Stimulated activated CD4-positive, alpha-beta T cell treated with anti-CD3 and anti-CD28 coated beads, Interleukin-1b, Interleukin-23, amount 100 ng/mL, for 1 hour (primary cell): Measurements from ENCODE around the gene GPRASP3.
"Not testable (repeated sequence)": the region's sequence is repeated elsewhere in the genome, so short reads cannot be mapped to it uniquely, and the experiment has no call there.

Experiments
- DNase-seq, 2 donors: peaks; one replicate each; pipeline ENCODE4 v3.0.0-alpha.2; 2020; ENCODE audit warnings: low read depth in 2 of 2

The GPRASP3 gene, protein sequence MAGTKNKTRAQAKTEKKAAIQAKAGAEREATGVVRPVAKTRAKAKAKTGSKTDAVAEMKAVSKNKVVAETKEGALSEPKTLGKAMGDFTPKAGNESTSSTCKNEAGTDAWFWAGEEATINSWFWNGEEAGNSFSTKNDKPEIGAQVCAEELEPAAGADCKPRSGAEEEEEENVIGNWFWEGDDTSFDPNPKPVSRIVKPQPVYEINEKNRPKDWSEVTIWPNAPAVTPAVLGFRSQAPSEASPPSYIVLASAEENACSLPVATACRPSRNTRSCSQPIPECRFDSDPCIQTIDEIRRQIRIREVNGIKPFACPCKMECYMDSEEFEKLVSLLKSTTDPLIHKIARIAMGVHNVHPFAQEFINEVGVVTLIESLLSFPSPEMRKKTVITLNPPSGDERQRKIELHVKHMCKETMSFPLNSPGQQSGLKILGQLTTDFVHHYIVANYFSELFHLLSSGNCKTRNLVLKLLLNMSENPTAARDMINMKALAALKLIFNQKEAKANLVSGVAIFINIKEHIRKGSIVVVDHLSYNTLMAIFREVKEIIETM

DNA sequence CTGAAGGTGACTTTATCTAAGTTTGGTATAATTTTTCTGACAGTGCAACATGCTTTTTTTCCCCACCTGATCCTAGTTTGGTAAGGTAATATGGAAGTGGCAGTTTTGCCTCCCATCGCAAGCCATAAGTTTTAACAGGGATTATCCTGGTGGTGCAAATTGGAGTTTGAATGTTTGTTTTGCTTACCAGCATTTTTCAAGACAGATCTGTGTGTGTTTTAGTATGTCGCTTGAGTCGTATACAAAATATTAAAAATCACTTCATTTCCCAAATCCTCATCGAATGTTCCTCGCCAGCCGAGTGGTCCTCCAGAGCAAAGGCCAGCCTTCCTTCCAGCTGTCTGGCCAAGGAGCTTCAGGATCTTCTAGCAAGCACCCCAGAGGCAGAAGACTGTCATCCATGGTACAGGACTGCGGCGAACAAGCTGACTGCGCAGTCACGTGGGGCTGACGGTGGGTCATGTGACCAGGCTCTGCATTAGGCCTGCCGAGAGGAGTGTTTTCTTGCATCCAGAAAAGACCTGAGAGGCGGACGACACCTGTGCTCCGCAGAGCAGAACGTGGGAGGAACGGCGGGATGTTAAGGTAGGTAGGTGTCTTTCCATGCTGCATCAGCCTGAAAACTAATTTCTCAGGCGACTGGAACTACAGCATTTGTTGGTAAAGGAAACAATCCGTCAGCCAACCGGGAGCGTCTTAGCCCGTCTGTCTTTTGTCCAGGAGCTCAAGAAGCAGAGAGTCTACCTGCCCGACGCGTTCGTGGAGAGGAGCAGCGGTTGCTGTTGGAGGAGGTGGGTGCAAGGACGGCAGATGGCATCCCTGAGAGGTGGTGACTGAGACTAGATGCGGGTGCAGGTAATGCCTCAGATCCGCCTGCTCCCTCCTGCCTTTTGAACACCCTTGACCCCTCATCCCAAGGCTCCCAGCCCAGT lies at the start of gene GPRASP3:
Gene GPRASP3 (plus strand): TSS at position 507 of the 932 bp plus-strand sequence. CDS start 28,253 bp downstream, outside the sequence.
- DNase-seq, result peak; percentile 12 to 32

DNA sequence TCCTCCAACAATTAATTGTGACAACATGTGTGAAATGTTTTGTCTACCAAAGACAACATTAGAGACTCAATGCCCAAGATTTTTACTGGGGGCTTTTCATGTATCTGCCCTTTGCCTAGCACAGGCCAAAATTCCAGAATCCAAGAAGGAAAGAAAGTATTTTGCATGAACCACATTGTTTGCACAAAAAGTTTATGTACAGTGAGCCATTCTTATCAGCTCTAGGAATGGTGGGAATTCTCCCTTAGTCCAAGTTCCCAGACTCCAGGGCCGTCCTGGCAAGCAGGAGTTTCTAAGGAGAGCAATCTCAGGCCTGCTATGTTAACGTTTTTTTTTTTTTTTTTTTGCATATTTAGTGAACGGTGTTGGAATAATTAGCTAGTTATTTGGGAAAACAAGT lies 47.7 kb upstream of the GPRASP3 start:
- no peak for DNase-seq

DNA sequence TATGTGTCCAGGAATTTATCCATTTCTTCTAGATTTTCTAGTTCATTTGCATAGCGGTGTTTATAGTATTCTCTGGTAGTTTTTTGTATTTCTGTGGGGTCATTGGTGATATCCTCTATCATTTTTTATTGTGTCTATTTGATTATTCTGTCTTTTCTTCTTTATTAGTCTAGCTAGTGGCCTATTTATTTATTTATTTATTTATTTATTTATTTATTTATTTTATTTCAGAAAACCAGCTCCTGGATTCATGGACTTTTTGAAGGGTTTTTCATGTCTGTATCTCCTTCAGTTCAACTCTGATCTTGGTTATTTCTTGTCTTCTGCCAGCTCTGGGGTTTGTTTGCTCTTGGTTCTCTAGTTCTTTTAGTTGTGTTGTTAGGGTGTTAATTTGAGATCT lies 43.1 kb upstream of the GPRASP3 start:
- DNase-seq, result not testable (repeated sequence)

DNA sequence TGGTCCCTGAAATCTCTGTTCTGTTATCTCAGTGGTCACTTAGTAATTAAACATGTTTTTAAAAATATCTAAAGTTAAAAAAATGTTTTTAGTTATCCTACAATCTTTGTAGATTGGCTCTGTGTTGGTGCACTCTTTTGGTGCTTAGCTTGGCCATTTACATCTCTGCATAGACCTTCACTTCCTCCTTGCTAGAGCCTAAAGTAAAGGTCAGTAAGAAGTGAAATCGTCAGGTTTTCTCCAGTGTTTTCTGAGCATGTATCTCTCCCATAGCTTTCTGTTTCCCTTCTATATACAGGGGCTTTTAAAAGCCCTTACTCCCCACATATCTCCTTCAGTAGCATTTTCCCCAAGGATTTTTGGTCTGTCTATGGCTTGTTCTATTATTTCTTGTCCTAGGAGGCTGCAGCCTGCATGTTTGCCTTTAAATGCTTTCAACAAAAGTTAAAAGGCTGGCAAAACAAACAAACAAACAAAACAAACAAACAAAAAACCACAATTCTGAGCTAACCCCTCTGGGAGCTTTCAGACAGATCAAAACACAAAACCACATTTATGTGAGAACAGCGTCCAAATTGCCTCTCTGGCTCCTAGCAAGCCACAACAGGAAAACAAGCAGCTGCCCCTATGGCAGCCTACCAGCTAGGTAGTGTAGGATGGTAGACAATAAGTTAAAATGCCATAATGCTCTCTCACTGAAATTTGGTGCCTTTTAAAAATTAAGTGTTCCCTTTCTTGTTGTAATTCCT lies 35.6 kb upstream of the GPRASP3 start:
- DNase-seq, result no peak

DNA sequence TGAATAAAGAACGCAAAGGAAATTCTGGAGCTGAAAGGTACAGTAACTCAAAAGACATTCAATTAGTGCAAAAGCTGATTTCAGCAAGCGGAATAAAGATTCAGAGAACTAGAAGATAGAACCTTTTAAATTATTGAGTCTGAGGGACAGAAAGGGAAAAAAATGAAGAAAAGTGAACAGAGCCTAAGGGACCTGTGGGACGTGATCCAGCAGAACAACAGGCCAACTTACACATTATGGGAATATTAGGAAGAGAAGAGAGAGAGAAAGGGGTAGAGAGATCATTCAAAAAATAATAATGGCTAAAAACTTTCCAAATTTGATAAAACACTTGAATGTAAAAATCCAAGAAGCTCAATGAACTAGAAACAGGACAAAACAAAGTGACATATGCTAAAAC lies 25.8 kb upstream of the GPRASP3 start:
- no peak for DNase-seq

DNA sequence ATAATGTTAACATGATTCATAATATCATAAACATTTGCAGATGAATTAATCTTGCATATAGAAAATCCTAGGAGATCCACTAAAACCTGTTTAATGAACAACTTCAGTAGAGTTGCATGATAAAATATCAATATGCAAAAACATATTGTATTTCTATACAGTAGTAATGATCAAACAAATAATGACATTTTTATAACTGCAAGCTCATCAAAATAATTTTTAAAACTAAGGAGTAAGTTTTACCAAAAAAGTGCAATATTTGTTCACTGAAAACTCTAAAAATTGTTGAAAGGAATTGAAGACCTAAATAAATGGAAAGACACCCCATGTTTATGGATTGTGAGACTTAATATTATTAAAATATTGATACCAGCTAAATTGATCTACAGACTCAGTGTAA lies 24.2 kb upstream of the GPRASP3 start:
- no peak for DNase-seq

DNA sequence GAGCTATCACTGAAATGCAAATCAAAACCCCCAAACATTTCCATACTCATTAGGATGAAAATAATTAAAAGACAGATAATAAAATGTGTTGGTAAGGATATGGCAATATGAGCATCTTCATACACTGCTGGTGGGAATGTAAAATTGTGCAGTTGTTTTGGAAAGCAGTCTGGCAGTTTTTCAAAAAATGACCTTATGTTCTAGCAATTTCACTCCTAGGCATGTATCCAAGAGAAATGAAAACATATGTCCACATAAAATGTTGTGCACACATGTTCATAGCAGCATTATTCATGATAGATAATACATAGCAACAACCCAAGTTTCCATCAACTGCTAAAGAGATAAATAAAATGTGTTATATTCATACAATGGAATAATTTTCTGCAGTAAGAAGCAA lies 23.0 kb upstream of the GPRASP3 start:
- no peak for DNase-seq

DNA sequence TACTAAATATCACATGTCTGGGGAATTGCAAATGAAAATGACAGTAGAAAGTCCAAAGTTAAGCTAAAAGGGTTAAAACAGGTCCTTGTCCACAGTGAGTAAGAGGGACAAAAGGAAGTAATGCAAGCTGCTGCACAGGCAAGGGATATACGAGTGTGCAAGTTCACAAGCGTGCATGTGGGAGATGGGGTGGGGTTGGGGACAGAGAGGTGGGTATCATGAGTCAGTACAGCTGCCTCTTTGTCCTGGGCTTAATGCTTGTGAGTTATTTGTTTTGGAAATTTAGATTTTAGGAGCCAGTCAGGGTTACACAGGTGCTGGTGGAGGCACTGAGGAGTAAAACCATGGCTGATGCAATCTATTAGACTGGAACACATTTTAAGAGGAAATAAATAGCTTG lies 11.6 kb upstream of the GPRASP3 start:
- DNase-seq, result no peak

DNA sequence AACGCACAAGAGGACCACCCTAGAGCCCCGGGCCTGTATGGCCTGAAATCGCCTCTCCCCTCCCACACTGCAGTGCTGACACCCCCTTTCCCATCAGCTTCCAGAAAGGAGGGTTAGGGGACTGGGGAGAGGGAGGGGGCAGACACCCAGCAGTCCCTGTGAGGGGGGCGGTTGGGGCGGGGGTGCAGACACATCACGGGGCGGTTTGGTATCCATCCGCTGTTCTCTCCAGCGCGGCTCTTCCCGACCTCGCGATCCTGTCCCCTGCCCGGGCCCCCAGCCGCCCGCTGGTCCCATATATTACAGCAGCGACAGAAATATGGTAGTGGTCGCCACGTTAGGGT lies 8.7 kb upstream of the GPRASP3 start:
- no peak for DNase-seq

DNA sequence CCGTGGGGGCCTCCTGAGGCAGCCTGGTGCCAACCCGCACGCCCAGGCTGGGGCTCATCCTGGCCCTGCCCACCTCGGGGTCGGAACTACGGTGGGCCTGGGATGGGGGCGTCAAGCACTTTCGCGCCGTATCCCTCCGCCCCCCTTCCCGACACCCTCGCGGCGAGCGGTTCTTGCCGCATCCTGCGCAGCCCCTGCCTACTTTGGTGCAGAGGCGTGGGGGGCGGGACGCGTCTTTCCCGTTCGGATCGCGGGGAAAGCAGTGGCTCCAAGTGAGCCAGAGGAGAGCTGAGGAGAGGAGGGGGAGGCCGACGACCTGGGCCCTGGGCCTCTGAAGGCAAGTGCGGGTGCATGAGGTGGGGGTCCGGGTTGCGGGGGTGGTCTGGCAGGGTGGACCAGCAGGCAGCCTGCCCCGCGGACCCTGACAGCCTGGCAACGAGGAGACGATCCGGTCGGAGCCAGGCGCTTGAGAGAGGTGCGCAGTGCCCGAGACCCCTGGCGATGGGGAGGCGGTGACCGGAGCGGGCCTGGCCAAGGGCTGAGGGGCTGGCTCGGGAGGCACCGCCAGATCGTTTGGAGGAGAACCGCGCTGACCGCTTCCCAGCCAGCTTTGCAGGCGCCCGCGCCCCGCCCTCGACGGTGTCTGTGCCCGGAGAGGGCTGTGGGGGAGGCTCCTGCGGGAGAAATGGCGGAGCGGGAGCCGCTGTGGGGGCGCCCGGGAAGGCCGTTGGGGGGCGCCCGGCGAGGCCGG lies 8.2 kb upstream of the GPRASP3 start, which contains the start of gene GPRASP2:
Gene GPRASP2 (plus strand): TSS at position 233 of the 751 bp plus-strand sequence. CDS start 2,422 bp downstream, outside the sequence.
- DNase-seq, result no peak

DNA sequence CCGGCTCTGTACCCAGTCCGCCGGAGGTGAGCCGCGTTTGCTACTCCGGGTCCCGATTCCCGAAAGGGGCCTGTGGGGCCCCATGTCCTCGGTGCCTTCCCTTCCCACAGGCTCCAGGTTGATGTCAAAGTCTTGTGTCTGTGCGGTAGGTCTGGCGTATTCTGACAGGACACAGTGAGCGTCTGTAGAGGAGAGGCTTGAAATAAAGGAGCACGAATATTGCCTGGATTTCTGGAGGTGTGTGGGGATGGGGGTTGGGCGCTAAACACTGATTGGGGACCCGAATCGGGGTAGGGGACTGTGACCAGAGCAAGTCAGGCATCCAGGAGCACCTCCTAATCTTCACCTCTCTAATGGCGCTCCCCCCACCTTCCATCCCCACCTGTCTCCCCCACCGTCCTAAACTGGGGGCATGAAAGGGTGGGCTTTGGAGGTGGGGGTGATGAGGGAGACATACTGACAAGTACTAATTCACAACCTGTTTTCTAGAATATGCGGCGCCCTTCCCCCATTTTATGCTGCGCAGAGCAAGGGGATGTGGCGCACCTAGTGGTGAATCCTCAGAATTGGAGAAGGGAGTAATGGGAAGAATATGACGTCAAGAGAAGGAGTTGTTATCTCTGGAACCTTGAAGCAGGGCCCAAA lies 7.4 kb upstream of the GPRASP3 start:
- DNase-seq, result no peak

DNA sequence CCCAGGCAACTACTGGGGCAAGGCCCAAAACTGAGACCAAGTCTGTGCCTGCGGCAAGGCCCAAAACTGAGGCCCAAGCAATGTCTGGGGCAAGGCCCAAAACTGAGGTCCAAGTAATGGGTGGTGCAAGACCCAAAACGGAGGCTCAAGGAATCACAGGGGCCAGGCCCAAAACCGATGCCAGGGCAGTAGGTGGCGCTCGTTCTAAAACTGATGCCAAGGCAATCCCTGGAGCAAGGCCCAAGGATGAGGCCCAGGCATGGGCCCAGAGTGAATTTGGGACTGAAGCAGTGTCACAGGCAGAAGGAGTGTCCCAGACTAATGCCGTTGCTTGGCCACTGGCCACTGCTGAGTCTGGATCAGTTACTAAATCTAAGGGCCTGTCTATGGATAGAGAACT lies 5.5 kb upstream of the GPRASP3 start:
- no peak for DNase-seq

DNA sequence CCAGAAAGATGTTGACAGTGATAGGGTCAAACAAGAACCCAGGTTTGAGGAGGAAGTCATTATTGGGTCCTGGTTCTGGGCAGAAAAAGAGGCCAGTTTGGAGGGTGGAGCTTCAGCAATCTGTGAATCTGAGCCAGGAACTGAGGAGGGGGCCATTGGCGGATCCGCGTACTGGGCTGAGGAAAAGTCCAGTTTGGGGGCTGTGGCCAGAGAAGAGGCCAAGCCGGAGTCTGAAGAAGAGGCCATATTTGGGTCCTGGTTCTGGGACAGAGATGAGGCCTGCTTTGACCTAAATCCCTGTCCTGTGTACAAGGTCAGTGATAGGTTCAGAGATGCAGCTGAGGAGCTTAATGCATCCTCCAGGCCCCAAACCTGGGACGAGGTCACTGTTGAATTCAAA lies 4.6 kb upstream of the GPRASP3 start:
- DNase-seq, result no peak

DNA sequence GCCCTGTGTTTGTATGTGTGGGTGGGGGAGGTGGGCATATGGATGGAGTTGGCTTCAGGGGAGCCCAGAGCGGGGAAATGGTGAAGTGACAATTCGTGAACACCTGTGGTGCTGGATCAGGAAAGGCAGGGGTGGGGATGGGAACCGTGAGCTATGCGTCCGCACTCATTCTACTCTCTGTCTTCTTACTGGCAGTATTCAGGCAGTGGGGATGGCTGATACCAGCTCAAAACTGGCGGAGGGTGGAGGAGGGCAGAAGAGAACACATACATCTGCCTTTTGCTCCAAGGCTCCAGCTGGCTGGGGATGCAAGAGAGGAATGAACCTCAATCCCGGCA lies 595 bp downstream of the GPRASP3 start:
- not testable (repeated sequence) for DNase-seq

DNA sequence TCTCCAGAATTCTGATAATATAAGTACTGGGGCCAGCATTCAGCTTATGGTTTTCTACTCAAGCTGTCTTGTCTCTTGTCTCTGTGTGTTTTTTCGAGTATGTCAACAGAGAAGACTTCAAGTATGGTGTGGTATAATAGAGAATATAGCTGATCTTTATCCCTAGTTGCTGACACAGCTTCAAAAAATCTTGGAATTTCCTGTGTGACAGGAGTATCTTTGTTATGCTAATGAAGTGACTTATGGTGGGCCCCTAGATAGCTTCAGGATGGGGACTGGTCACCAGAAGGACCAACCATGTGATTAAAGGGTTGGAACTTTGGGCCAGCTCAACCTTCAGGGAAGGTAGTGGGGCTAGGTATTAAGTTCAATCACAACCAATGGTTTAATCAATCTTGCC lies 2.9 kb downstream of the GPRASP3 start:
- no peak for DNase-seq

DNA sequence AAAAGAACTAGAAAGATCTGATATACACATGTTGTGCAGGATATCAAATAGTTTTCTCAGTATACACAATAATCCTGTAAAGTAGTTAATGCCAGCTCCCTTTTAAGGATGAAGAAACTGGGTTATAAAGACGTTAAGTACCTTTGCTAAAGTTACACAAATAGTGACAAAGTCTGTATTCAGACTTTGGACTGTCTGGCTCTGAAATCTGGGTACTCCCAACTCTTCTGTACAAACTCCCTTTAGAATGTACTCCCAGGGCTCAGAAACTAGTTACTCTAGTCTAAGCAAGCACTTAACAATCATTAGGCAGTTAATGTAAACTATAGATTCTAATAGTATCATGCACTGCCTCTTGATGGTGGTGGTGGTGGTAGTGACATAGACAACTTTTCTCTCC lies 7.2 kb downstream of the GPRASP3 start:
- no peak for DNase-seq

DNA sequence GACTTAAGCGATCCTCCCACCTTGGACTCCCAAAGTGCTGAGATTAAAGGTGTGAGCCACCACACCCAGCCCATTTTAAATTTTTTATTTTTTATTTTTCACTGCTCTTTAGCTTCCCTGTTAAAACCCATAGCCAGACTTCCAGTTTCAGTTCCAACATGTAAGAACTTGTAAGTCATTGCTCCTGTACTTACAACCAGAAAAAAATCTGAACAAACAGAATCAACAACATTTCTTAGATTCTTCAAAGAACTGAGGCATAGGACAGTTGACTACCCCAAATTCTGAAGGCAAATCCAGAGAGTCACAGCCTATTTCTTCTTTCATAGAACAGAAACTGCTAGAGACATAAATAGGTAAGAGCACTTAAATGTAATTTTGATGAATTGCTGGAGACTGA lies 8.1 kb downstream of the GPRASP3 start:
- DNase-seq, result no peak

DNA sequence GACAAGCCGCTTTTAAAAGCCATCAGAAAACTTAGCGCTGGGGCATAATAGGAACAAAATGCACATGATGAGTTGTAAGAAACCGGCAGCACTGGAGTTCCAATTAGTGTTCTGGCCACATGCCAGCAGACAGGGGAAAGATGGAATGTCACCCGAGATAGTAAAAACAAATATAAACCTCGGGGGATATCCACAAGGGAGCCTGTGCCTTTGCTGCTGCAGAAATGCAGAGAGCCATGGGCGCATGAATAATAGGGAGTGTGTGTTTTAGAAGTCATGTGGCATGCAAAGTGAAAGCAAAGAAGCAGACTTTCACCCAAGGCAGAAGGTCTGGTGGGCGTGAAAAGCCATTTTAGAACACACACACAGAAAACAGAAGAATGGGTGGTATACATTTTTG lies 19.1 kb downstream of the GPRASP3 start:
- no peak for DNase-seq

DNA sequence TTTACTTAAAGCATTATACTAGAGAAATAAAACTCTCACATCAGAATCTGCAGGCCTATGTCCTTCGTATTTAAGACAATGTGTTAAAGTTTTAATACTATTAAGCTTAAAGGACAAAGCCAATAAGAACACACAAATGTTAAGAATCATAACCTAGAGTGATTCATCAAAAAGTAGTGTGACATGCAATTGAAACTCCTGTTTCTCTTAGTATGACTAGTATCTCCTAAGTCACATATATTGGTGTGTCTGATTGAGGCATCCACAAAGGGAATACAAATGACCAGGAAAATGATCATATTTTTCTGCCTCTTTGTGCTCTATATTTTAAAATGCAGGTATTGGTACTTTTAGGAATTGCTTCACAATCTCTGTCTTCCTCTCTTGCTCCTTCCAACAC lies 23.8 kb downstream of the GPRASP3 start:
- DNase-seq, result no peak

DNA sequence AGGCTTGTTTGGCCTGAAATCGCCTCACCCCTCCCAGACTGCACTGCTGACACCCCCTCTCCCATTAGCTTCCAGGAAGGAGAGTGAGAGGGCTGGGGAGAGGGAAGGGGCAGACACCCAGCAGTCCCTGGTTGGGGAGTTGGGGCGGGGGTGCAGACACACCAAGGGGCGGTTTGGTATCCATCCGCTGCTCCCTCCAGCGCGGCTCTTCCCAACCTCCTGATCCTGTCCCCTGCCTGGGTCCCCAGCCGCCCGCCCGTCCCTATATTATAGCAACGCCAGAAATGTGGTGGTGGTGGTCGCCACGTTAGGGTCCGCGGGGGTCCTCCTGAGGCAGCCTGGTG lies 24.9 kb downstream of the GPRASP3 start:
- DNase-seq, result no peak
